Smooth muscle cell (in vitro differentiated cells): Measurements from ENCODE around the gene CCDC85C. TPM values are rescaled to one million over a fixed set of nuclear protein-coding genes. Genes with fewer than 3 reads are reported as not detected.

Experiments
- DNase-seq: peaks from one replicate; lab custom pipeline; 2025; ENCODE audit not compliant: unreplicated experiment; lab: John Stamatoyannopoulos, UW
- H2AFZ ChIP-seq: fragments of 200-600 bp; sonication (generic); 2 replicates; pipeline ENCODE4 v1.6.0; 2016; ENCODE audit warnings: antibody characterized with exemption, low read depth, mild to moderate bottlenecking
- H3F3A ChIP-seq: fragments of 200-600 bp; sonication (generic); 2 replicates; pipeline ENCODE4 v1.6.0; 2017; ENCODE audit warnings: antibody characterized with exemption, low read depth
- H3K27ac ChIP-seq: fragments of 200-600 bp; sonication (generic); 2 replicates; pipeline ENCODE4 v1.5.1; 2016; ENCODE audit warnings: low read depth, mild to moderate bottlenecking
- H3K27me3 ChIP-seq: fragments of 200-600 bp; sonication (generic); 2 replicates; pipeline ENCODE4 v1.6.1; 2016; ENCODE audit warnings: low read depth, mild to moderate bottlenecking
- H3K36me3 ChIP-seq: fragments of 200-600 bp; sonication (generic); 2 replicates; pipeline ENCODE4 v1.5.1; 2016; ENCODE audit warnings: low read depth
- H3K4me1 ChIP-seq: fragments of 200-600 bp; sonication (generic); 2 replicates; pipeline ENCODE4 v1.5.1; 2016; ENCODE audit warnings: low read depth
- H3K4me2 ChIP-seq: fragments of 200-600 bp; sonication (generic); 2 replicates; pipeline ENCODE4 v1.6.0; 2016; ENCODE audit warnings: mild to moderate bottlenecking
- H3K4me3 ChIP-seq: fragments of 200-600 bp; sonication (generic); 2 replicates; pipeline ENCODE4 v1.5.1; 2016; ENCODE audit warnings: mild to moderate bottlenecking
- H3K79me2 ChIP-seq: fragments of 200-600 bp; sonication (generic); 2 replicates; pipeline ENCODE4 v1.6.0; 2016; ENCODE audit warnings: low read depth, mild to moderate bottlenecking
- H3K9ac ChIP-seq: fragments of 200-600 bp; sonication (generic); 2 replicates; pipeline ENCODE4 v1.6.0; 2016; ENCODE audit warnings: low read depth
- H3K9me3 ChIP-seq: fragments of 200-600 bp; sonication (generic); replicated peaks from 2 replicates; pipeline ENCODE4 v1.5.1; 2016; ENCODE audit warnings: low read depth
- H4K20me1 ChIP-seq: fragments of 200-600 bp; sonication (generic); 2 replicates; pipeline ENCODE4 v1.6.0; 2016; ENCODE audit warnings: low read depth
- CTCF ChIP-seq: fragments of 200-600 bp; sonication (generic); IDR thresholded peaks from 2 replicates; pipeline ENCODE4 v1.5.1; 2017; ENCODE audit warnings: borderline replicate concordance, mild to moderate bottlenecking, antibody characterized with exemption; ENCODE audit not compliant: insufficient read depth, poor library complexity, severe bottlenecking
- WGBS: methylation state at CpG from one replicate; pipeline ENCODE4 v1.1.7; 2016; ENCODE audit warnings: low lambda C conversion rate; 5-methylcytosine and 5-hydroxymethylcytosine counted together
- polyA plus RNA-seq: library from polyadenylated mRNA; unstranded; fragments of >200 nt; fragmentation: Nextera tagmentation; extraction: Ambion mirVana; gene quantifications from 2 replicates; pipeline ENCODE4 v1.2.1, GENCODE V29; 2016
- total RNA-seq: library from RNA; depleted of rRNA; stranded (reverse); fragments of >200 nt; gene quantifications from 2 replicates; pipeline ENCODE4 v1.2.3, GENCODE V29; 2014

CCDC85C gene
- total and polyA plus RNA-seq, 2 experiments from 2014 or later, result 4.0 to 6.5 TPM

- no peak for TF ChIP-seq CTCF
- H3K4me3 ChIP-seq, result no peak overlapping the region
- H3K27ac ChIP-seq, result no peak overlapping the region
- H3K4me1 ChIP-seq, result peaks cover 34% of the 10 kb centered on the region
- H3K27me3 ChIP-seq, result no peaks in the 10 kb centered on the region
- H3K9me3 ChIP-seq, result no peaks in the 10 kb centered on the region
- H4K20me1 ChIP-seq, result peaks cover 7% of the 10 kb centered on the region
- H3K9ac ChIP-seq, result no peak overlapping the region
- H3K79me2 ChIP-seq, result peaks cover 24% of the 10 kb centered on the region
- no peak for DNase-seq
- no peak overlapping the region for H2AFZ ChIP-seq
- WGBS, result 84% methylated on average over 10 of the region's 10 CpGs
- H3K36me3 ChIP-seq, result no peaks in the 10 kb centered on the region
- no peak overlapping the region for H3K4me2 ChIP-seq
- no peaks in the 10 kb centered on the region for H3F3A ChIP-seq
Measured at GRCh38 chr14:99596071-99596627, 7.9 kb downstream of the CCDC85C start.

GRCh38 chr14:99595524-99595923 lies 8.5 kb downstream of the CCDC85C start:
- H3K27me3 ChIP-seq, result no peaks in the 10 kb centered on the region
- DNase-seq, result no peak
- H3K9me3 ChIP-seq, result no peaks in the 10 kb centered on the region
- no peak overlapping the region for H3K4me3 ChIP-seq
- H4K20me1 ChIP-seq, result peaks cover 7% of the 10 kb centered on the region
- TF ChIP-seq CTCF, result no peak
- no peaks in the 10 kb centered on the region for H3F3A ChIP-seq
- peaks cover 21% of the 10 kb centered on the region for H3K79me2 ChIP-seq
- H3K4me2 ChIP-seq, result no peak overlapping the region
- no peaks in the 10 kb centered on the region for H3K36me3 ChIP-seq
- H3K27ac ChIP-seq, result no peak overlapping the region
- H3K4me1 ChIP-seq, result peaks cover 39% of the 10 kb centered on the region
- no peak overlapping the region for H2AFZ ChIP-seq
- 92% methylated on average over 7 of the region's 7 CpGs for WGBS
- H3K9ac ChIP-seq, result no peak overlapping the region

- H3K36me3 ChIP-seq, result no peaks in the 10 kb centered on the region
- DNase-seq, result no peak
- peaks cover 12% of the 10 kb centered on the region for H4K20me1 ChIP-seq
- WGBS, result 87% methylated on average over 9 of the region's 9 CpGs
- no peak for TF ChIP-seq CTCF
- H3K9me3 ChIP-seq, result no peaks in the 10 kb centered on the region
- H3K4me2 ChIP-seq, result no peak overlapping the region
- no peaks in the 10 kb centered on the region for H3K27me3 ChIP-seq
- no peak overlapping the region for H3K9ac ChIP-seq
- no peaks in the 10 kb centered on the region for H3F3A ChIP-seq
- peaks cover 16% of the 10 kb centered on the region for H3K79me2 ChIP-seq
- H2AFZ ChIP-seq, result no peak overlapping the region
- peaks cover 44% of the 10 kb centered on the region for H3K4me1 ChIP-seq
- H3K4me3 ChIP-seq, result no peak overlapping the region
- H3K27ac ChIP-seq, result no peak overlapping the region
Measured at GRCh38 chr14:99595034-99595433, 9.0 kb downstream of the CCDC85C start.
